HEK293 (cell line): ENCODE measurements around the gene ST7.

Experiments
- CTCF ChIP-seq: fragments of 450-650 bp; formaldehyde crosslinking; IDR thresholded peaks from 2 replicates; pipeline ENCODE4 v1.5.1; 2016; ENCODE audit warnings: missing biosample characterization, missing genetic modification characterization
- SETDB1 ChIP-seq: IDR thresholded peaks from one replicate; pipeline ENCODE4 v1.6.1; 2017; ENCODE audit warnings: mild to moderate bottlenecking, low read length, moderate library complexity, mixed read lengths; ENCODE audit not compliant: insufficient read length
- ZBTB21 ChIP-seq: fragments of 450-650 bp; formaldehyde crosslinking; IDR thresholded peaks from 2 replicates; pipeline ENCODE4 v1.5.1; 2017; ENCODE audit warnings: missing biosample characterization, missing genetic modification characterization

GRCh38 chr7:117227091-117227490 lies 273.8 kb downstream of the ST7 start:
- TF ChIP-seq ZBTB21 = no peak
- no peak for TF ChIP-seq CTCF (tag by site-specific recombination)
- TF ChIP-seq SETDB1 = no peak
